ENCODE measurements around the gene DPM2. TPM values are rescaled to one million over a fixed set of nuclear protein-coding genes. Genes with fewer than 3 reads are reported as not detected.

DPM2 gene
- polyA plus RNA-seq, 2 of the 4 experiments (the other 2 are of a cell fraction) = 41.9 to 45.9 TPM

- DNase-seq (ENCODE audit: low read depth in 1 of 2, low spot score in 1 of 2) (no peak), FAIRE-seq (no peak), ATAC-seq (peak in 1 of 2 experiments; percentile 0; a peak in 1 of 6 replicates)
- CTCF ChIA-PET = interaction anchor here (7.2 to 35.7 kb wide), 3 partner anchors 21 to 100 kb away, joined by 173 to 827 read pairs (median 365); partner anchors contain the start of gene EEIG1
- Histone ChIP-seq H3K4me2 (peak overlapping the region; percentile 79), H3K9me3 (no peaks in the 10 kb centered on the region), H3K4me3 (peak overlapping the region; percentile 61; the same call in 2 of the 3 replicates), H3K4me1 (peaks cover 32% of the 10 kb centered on the region), H3K27ac (peak overlapping the region; percentile 80 to 92)
- POLR2A ChIA-PET = no interaction called here
- WGBS (ENCODE audit: missing lambda C conversion rate) = 72% methylated on average over 24 of the region's 25 CpGs
- TF ChIP-seq RFX5 (IDR thresholded peaks at IDR 0.05) = no peak
- no peak for TF ChIP-seq HEYL (CRISPR knock-in tag; IDR thresholded peaks at IDR 0.05)
- TF ChIP-seq RARB (CRISPR knock-in tag; IDR thresholded peaks at IDR 0.05) = no peak
- TF ChIP-seq RAD21 (conservative IDR thresholded peaks at IDR 0.05 in 1 of 2, IDR thresholded peaks at IDR 0.05 in 1 of 2) = no peak
- TF ChIP-seq MAX (IDR thresholded peaks at IDR 0.05) = no peak
- no peak for TF ChIP-seq FOXS1 (CRISPR knock-in tag; IDR thresholded peaks at IDR 0.05)
Observed at GRCh38 chr9:127938298-127938690, 640 bp upstream of the DPM2 start.

- ChIA-PET CTCF (interaction anchor here (0.5 to 35.7 kb wide), 4 partner anchors 16 to 133 kb away, joined by 3 to 827 read pairs (median 184); no protein-coding TSS in a partner anchor), POLR2A (no interaction called here)
- no peak for TF ChIP-seq CBX8 (IDR thresholded peaks at IDR 0.05)
- TF ChIP-seq JUN (IDR thresholded peaks at IDR 0.05) = no peak
- no peak for TF ChIP-seq MAZ (IDR thresholded peaks at IDR 0.05; ENCODE audit: borderline replicate concordance, low read depth, low read length)
- TF ChIP-seq HMGXB4 (CRISPR knock-in tag; IDR thresholded peaks at IDR 0.05; ENCODE audit: borderline replicate concordance) = no peak
- TF ChIP-seq ZFP36 (IDR thresholded peaks at IDR 0.05; ENCODE audit: borderline replicate concordance, partially characterized antibody) = no peak
- no peak for TF ChIP-seq RAD21 (conservative IDR thresholded peaks at IDR 0.05 in 1 of 2, IDR thresholded peaks at IDR 0.05 in 1 of 2)
- TF ChIP-seq PHF8 (IDR thresholded peaks at IDR 0.05; ENCODE audit: borderline replicate concordance, low read depth) = no peak
- no peak for TF ChIP-seq NPAS2 (CRISPR knock-in tag; IDR thresholded peaks at IDR 0.05; ENCODE audit: borderline replicate concordance)
- TF ChIP-seq HOXB5 (CRISPR knock-in tag; IDR thresholded peaks at IDR 0.05) = no peak
- TF ChIP-seq RNF2 (IDR thresholded peaks at IDR 0.05; ENCODE audit: borderline replicate concordance, low read depth) = no peak
- no peak for TF ChIP-seq JUNB (IDR thresholded peaks at IDR 0.05)
- no peak for TF ChIP-seq CTCF (IDR thresholded peaks at IDR 0.05)
- TF ChIP-seq SREBF2 (IDR thresholded peaks at IDR 0.05) = no peak
- TF ChIP-seq ATOH8 (CRISPR knock-in tag; IDR thresholded peaks at IDR 0.05; ENCODE audit: low read depth) = no peak
- TF ChIP-seq EHMT2 (IDR thresholded peaks at IDR 0.05; ENCODE audit: low read depth) = no peak
- WGBS (ENCODE audit: missing lambda C conversion rate) = 4% methylated on average over 7 of the region's 7 CpGs
- ATAC-seq (peak in 1 of 2 experiments; percentile 3; a peak in 2 of 6 replicates), DNase-seq (ENCODE audit: low read depth in 1 of 2, low spot score in 1 of 2) (no peak), FAIRE-seq (no peak)
- no peaks in the 10 kb centered on the region for H3K9me3 ChIP-seq
- peaks cover 33% of the 10 kb centered on the region for H3K4me1 ChIP-seq
- peak overlapping the region; percentile 79 for H3K4me2 ChIP-seq
- H3K27ac ChIP-seq = peak overlapping the region; percentile 80 to 92
- peak overlapping the region; percentile 61 for H3K4me3 ChIP-seq
Observed at GRCh38 chr9:127937056-127937387, 632 bp downstream of the DPM2 start.

Data from A549 (cell line).